Measurements from ENCODE around the gene EVI5.
"Not testable (repeated sequence)": the region's sequence is repeated elsewhere in the genome, so short reads cannot be mapped to it uniquely, and the experiment has no call there.

The EVI5 gene

GRCh38 chr1:92690212-92690906 lies 94.5 kb downstream of the EVI5 start:
- DNase-seq (ENCODE audit: low spot score): no peak

GRCh38 chr1:92679980-92680379 lies 104.9 kb downstream of the EVI5 start:
- no peak for DNase-seq (ENCODE audit: low spot score)

GRCh38 chr1:92663775-92664174 lies 121.1 kb downstream of the EVI5 start:
- no peak for DNase-seq (ENCODE audit: low spot score)

- no peak for DNase-seq (ENCODE audit: low spot score)
These were observed 122.9 kb downstream of the EVI5 start for GRCh38 chr1:92662048-92662447.

GRCh38 chr1:92657701-92658100 lies 127.2 kb downstream of the EVI5 start:
- DNase-seq (ENCODE audit: low spot score): no peak

GRCh38 chr1:92655197-92655801 lies 129.6 kb downstream of the EVI5 start:
- no peak for DNase-seq (ENCODE audit: low spot score)

GRCh38 chr1:92653605-92654381 lies 131.1 kb downstream of the EVI5 start:
- no peak for DNase-seq (ENCODE audit: low spot score)

GRCh38 chr1:92640686-92641085 lies 144.2 kb downstream of the EVI5 start:
- not testable (repeated sequence) for DNase-seq (ENCODE audit: low spot score)

GRCh38 chr1:92638498-92638897 lies 146.4 kb downstream of the EVI5 start:
- no peak for DNase-seq (ENCODE audit: low spot score)

GRCh38 chr1:92635203-92635602 lies 149.7 kb downstream of the EVI5 start:
- DNase-seq (ENCODE audit: low spot score): not testable (repeated sequence)

GRCh38 chr1:92623187-92623778 lies 161.6 kb downstream of the EVI5 start:
- DNase-seq (ENCODE audit: low spot score): no peak

- no peak for DNase-seq (ENCODE audit: low spot score)
These were observed 165.3 kb downstream of the EVI5 start for GRCh38 chr1:92619466-92620189.

- DNase-seq (ENCODE audit: low spot score): no peak
These were observed 183.9 kb downstream of the EVI5 start for GRCh38 chr1:92601044-92601443.

- DNase-seq (ENCODE audit: low spot score): no peak
These were observed 185.7 kb downstream of the EVI5 start for GRCh38 chr1:92599184-92599583.

- DNase-seq (ENCODE audit: low spot score): not testable (repeated sequence)
These were observed 195.5 kb downstream of the EVI5 start for GRCh38 chr1:92589361-92589760.

- no peak for DNase-seq (ENCODE audit: low spot score)
These were observed 197.5 kb downstream of the EVI5 start for GRCh38 chr1:92587445-92587844.

GRCh38 chr1:92585831-92586230 lies 199.1 kb downstream of the EVI5 start:
- no peak for DNase-seq (ENCODE audit: low spot score)

- not testable (repeated sequence) for DNase-seq (ENCODE audit: low spot score)
These were observed 200.1 kb downstream of the EVI5 start for GRCh38 chr1:92584810-92585209.

- DNase-seq (ENCODE audit: low spot score): no peak
These were observed 200.8 kb downstream of the EVI5 start for GRCh38 chr1:92583821-92584760.

GRCh38 chr1:92577261-92577895 lies 207.5 kb downstream of the EVI5 start:
- DNase-seq (ENCODE audit: low spot score): no peak
